ENCODE results near the gene SLC22A23. TPM values are rescaled to one million over a fixed set of nuclear protein-coding genes. Genes with fewer than 3 reads are reported as not detected.

The SLC22A23 gene
- total RNA-seq, 2 experiments from 2014 or later, result 0.90 to 1.0 TPM

DNA sequence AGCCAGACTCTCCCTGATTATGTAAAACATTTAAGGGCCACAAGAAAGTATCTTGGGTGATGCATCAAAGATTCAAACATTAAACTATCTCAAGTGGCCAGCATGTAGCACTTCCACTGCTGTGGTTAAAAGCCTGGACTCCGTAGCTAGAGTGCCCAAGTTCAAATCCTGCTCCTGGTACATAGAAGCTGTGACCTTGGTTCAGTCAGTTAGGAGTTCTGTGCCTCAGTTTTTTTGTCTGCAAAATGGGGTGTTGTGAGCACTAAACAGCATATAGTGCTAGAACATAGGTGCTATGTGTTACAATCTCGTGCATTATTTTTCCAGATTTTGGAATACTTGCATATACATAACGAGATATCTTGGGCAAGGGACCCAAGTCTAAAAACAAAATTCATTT lies 129.4 kb downstream of the SLC22A23 start:
- intact Hi-C loops (cut with micrococcal nuclease), result no loop called here
- Mint-ChIP-seq H3K9me3 (no peaks in the 10 kb centered on the region), H3K4me3 (no peak overlapping the region), H3K27ac (no peak overlapping the region), H3K36me3 (no peaks in the 10 kb centered on the region), H3K4me1 (ENCODE audit: low read depth) (peaks cover 16% of the 10 kb centered on the region), H3K27me3 (peaks cover 2% of the 10 kb centered on the region)
- CTCF ChIA-PET, result no interaction called here
- POLR2A ChIA-PET, result no interaction called here
- no peak for DNase-seq

DNA sequence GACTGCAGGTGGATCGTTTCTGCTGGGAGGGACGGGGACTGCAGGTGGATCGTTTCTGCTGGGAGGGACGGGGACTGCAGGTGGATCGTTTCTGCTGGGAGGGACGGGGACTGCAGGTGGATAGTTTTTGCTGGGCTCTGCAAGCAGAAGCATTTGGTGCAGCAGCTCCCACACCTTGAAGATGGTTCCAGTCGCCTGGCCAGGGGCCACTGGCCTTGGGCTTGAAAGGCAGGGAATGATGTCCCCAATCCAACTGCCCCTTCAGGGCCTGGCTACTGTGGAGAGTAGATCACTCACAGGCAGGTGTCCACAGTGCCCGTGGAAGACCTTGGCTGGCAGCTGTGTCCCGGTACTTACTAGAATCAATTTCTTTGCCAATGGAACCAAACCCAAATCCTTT lies 129.9 kb downstream of the SLC22A23 start:
- POLR2A ChIA-PET, result no interaction called here
- peaks cover 2% of the 10 kb centered on the region for H3K27me3 Mint-ChIP-seq
- no peaks in the 10 kb centered on the region for H3K9me3 Mint-ChIP-seq
- CTCF ChIA-PET, result no interaction called here
- no peaks in the 10 kb centered on the region for H3K36me3 Mint-ChIP-seq
- H3K4me1 Mint-ChIP-seq (ENCODE audit: low read depth), result peaks cover 16% of the 10 kb centered on the region
- H3K4me3 Mint-ChIP-seq, result no peak overlapping the region
- no peak for DNase-seq
- intact Hi-C loops (cut with micrococcal nuclease), result no loop called here
- H3K27ac Mint-ChIP-seq, result no peak overlapping the region

DNA sequence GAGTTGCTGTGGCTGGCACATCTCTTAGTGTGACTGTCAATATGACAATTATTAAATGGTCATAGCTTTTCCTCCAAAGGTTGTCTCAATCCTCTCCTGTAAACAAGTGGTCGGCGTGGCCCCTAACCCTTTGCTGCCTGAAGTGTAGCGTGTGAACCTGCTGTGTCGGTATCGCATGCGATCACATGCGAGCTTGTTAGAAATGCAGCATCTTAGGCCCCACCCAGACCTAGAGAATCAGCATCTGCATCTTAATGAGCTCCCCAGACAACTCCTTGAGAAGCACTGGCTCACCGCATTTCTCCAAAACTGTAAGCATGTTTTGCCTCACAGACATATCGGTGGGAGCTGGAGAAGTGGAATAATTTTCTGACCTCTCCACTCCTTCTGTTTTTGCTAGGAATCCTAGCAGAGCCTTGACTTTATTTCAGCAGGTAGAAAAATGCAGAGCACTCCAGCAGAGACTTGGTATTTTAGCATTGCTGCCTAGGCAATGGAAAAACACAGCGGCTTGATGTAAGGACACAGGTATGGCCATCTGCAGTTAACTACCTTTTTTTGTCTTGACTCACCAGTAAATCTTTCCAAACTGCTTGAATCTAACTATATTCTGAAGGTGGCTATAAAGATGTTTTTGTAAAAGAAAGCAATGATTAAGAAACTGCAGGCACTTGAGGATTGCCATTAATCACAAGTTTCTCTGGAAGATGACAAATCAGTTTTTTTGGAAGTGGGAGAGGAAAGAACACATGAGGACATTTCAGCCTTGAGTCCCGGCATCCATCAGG lies 130.5 kb downstream of the SLC22A23 start:
- peaks cover 15% of the 10 kb centered on the region for H3K4me1 Mint-ChIP-seq (ENCODE audit: low read depth)
- ChIA-PET CTCF (no interaction called here), POLR2A (interaction anchor here (0.5 kb wide), 1 partner anchor 738 kb away, joined by 3 read pairs; no protein-coding TSS in a partner anchor)
- peaks cover 2% of the 10 kb centered on the region for H3K27me3 Mint-ChIP-seq
- no peak for DNase-seq
- intact Hi-C loops (cut with micrococcal nuclease), result no loop called here
- H3K4me3 Mint-ChIP-seq, result no peak overlapping the region
- H3K36me3 Mint-ChIP-seq, result no peaks in the 10 kb centered on the region
- H3K9me3 Mint-ChIP-seq, result no peaks in the 10 kb centered on the region
- no peak overlapping the region for H3K27ac Mint-ChIP-seq

DNA sequence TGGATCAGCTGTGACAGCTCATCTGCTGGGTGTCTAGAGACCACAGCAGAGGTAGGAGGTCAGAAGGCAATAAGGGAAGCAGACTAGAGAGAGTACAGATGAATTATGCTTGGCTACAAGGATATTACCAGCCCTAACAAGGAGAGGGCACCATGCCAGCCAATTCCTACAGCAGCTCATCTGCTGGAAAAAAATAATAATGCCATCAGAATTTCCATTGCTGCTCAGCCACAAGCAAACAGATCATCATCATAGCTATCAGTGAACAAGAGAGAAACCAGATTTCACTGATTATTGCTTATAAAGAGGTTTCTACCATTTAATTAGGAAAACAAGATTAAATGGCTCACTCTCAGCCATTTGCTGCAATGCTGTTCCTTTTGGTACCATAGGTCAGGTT lies 131.6 kb downstream of the SLC22A23 start:
- intact Hi-C loops (cut with micrococcal nuclease), result no loop called here
- H3K9me3 Mint-ChIP-seq, result no peaks in the 10 kb centered on the region
- no peaks in the 10 kb centered on the region for H3K36me3 Mint-ChIP-seq
- POLR2A ChIA-PET, result no interaction called here
- peaks cover 2% of the 10 kb centered on the region for H3K27me3 Mint-ChIP-seq
- H3K27ac Mint-ChIP-seq, result no peak overlapping the region
- H3K4me3 Mint-ChIP-seq, result no peak overlapping the region
- peaks cover 12% of the 10 kb centered on the region for H3K4me1 Mint-ChIP-seq (ENCODE audit: low read depth)
- no peak for DNase-seq
- CTCF ChIA-PET, result interaction anchor here (0.7 kb wide), 1 partner anchor 11 kb away, joined by 3 read pairs; no protein-coding TSS in a partner anchor

DNA sequence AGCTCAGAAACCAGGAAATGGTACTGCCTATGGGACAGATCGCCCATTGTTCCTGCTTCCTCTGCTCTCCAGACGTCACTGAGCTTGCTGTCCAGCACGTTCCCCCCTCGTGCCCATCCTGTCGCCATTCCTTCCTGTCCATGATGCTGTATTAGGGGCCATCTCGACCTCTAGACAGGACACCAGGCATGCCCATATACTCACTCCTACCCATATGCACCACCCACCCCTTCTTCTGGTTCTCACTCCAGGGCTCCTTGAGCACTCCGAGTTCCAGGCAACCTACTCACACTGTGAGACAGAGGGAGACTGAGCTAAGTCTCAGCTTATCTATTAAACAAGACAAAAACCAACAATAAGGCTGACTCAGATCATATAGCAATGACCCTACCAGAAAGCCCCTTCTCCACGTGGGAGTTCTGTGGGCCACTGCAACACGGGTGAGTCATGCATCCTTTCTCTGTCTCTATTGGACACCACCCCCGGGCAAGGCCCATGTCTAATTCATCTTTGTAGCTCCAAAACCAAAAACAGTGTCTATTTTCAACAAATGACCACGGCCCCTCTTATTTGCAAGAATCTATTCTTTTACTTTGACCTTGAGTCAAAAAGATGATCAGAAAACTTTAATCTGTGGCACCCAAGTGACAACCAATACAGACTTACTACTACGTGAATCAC lies 132.4 kb downstream of the SLC22A23 start:
- Mint-ChIP-seq H3K27me3 (peaks cover 2% of the 10 kb centered on the region), H3K36me3 (no peaks in the 10 kb centered on the region), H3K4me1 (ENCODE audit: low read depth) (peaks cover 12% of the 10 kb centered on the region), H3K4me3 (no peak overlapping the region), H3K9me3 (no peaks in the 10 kb centered on the region), H3K27ac (no peak overlapping the region)
- CTCF ChIA-PET, result interaction anchor here (0.8 kb wide), 1 partner anchor 129 kb away, joined by 3 read pairs; no protein-coding TSS in a partner anchor
- intact Hi-C loops (cut with micrococcal nuclease), result no loop called here
- POLR2A ChIA-PET, result no interaction called here
- DNase-seq, result peak; percentile 68

DNA sequence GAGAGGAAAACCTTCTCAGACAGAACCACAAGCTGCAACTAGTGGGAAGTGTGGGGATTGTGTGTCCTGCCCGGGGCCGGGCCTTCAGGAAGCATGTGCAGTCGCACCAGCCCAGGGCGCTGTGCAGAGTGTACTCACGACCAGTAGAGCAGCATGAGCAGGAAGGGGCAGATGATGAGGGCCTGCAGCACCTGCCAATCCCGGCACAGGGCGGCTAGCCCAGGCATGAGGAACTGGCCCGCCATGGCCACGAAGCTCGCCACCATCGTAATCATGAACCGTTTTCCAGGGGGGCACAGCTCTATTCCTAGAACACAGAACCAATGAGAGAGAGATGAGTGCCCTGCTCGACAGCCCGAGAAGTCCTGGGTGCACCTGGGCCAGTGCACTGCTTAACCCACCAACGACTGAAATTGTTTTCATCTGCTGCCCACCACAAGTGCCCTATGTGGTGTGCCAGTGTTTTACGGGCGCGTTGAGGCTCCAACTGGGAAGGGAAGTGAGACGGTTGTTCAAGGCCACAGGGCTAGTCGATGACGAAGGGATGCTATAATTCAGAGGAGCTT lies 133.1 kb downstream of the SLC22A23 start:
- DNase-seq, result no peak
- ChIA-PET CTCF (interaction anchor here (0.8 kb wide), 1 partner anchor 130 kb away, joined by 3 read pairs; no protein-coding TSS in a partner anchor), POLR2A (no interaction called here)
- Mint-ChIP-seq H3K9me3 (no peaks in the 10 kb centered on the region), H3K27me3 (peaks cover 2% of the 10 kb centered on the region), H3K27ac (no peak overlapping the region), H3K4me1 (ENCODE audit: low read depth) (peaks cover 17% of the 10 kb centered on the region), H3K36me3 (no peaks in the 10 kb centered on the region), H3K4me3 (no peak overlapping the region)
- intact Hi-C loops (cut with micrococcal nuclease), result no loop called here

DNA sequence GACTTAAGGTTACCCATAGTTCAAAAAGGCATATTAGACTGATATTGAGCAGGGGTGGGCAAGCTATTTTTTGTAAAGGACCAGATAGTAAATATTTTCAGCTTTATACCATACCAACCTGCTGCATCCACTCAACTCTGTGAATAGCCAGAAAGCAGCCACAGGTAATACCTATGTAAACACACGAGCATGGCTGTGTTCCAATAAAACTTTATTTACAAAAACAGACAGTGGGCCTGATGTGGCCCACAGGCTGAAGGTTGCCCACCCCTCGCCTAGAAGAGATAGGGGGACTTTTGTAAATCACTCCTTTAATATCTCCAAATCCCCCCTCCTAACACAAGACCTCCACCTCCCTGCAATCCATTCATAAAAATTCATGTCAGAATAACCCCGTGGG lies 133.7 kb downstream of the SLC22A23 start:
- CTCF ChIA-PET, result no interaction called here
- POLR2A ChIA-PET, result no interaction called here
- H3K27ac Mint-ChIP-seq, result no peak overlapping the region

DNA sequence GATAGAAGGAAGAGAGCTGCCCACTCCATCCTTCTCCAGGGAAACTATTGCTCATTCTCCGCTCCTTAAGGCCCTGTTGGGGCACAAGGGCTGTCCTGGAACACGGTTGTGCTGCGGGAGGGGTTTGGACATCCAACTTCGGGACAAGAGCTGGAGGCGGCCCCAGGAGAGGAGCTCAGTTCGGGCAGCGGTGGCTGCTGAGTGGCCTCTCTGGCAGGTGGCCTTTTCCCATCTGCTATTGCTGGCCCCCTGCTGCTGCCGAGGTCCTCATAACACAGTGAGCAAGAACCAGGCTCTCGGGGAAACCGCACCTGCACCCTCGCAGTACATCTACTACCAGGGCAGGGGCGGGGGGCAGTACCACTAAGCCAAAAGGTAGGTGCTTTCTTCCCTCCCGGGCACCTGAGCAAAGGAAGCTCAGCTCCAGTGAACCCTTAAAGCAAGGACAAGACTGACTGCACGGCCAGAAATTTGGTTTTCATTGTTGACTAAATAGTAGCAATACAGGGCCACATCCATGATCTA lies 134.4 kb downstream of the SLC22A23 start:
- Mint-ChIP-seq H3K27me3 (no peaks in the 10 kb centered on the region), H3K9me3 (no peaks in the 10 kb centered on the region), H3K27ac (no peak overlapping the region), H3K4me1 (ENCODE audit: low read depth) (peaks cover 30% of the 10 kb centered on the region), H3K36me3 (no peaks in the 10 kb centered on the region), H3K4me3 (no peak overlapping the region)
- ChIA-PET POLR2A (no interaction called here), CTCF (no interaction called here)
- intact Hi-C loops (cut with micrococcal nuclease), result no loop called here
- DNase-seq, result no peak

More for the DNA sequence above, 133.7 kb downstream of the SLC22A23 start:
- no peaks in the 10 kb centered on the region for H3K36me3 Mint-ChIP-seq
- H3K4me3 Mint-ChIP-seq, result no peak overlapping the region
- H3K4me1 Mint-ChIP-seq (ENCODE audit: low read depth), result peaks cover 24% of the 10 kb centered on the region
- H3K9me3 Mint-ChIP-seq, result no peaks in the 10 kb centered on the region
- peaks cover under 1% of the 10 kb centered on the region for H3K27me3 Mint-ChIP-seq
- intact Hi-C loops (cut with micrococcal nuclease), result no loop called here
- no peak for DNase-seq

DNA sequence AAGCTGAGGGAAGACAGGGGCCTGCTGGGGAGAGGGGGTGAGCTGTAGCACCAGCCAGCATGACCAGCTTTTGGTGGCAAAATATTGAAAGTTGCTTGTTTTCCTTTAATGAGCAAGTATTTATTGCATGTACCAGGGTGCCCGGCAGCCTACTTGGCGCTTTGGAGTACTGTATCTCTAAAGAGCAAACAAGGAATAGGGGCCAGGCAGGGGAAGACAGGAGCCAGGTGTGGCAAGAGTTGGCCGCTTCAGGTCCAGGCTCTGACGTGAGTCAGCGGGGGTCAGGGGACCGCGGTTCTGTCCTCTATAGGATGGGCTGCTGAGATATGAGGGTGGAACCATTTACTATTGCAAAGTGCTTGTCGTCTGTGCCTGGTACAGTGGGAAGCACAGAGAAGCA lies 135.0 kb downstream of the SLC22A23 start:
- intact Hi-C loops (cut with micrococcal nuclease), result no loop called here
- CTCF ChIA-PET, result no interaction called here

DNA sequence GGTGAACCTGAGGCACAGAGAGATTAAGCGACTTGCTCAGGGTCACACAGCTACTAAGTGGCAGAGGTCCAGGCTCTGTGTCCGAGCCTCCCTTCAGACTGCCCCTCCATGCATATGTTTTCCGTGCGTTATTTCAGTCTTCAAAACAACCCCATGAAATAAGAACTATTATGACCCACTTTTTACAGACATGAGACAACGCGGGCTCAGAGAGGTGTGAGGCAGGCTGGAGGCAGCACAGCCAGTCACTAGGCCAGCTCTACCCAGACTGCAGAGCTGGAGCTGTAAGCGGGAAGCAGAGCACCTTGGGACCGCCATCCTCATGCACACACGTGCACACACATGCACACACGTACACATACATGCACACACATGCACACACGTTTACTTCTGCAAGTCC lies 135.8 kb downstream of the SLC22A23 start:
- ChIA-PET POLR2A (no interaction called here), CTCF (no interaction called here)
- Mint-ChIP-seq H3K27ac (no peak overlapping the region), H3K36me3 (no peaks in the 10 kb centered on the region), H3K4me1 (ENCODE audit: low read depth) (peaks cover 30% of the 10 kb centered on the region), H3K9me3 (no peaks in the 10 kb centered on the region), H3K27me3 (peaks cover 4% of the 10 kb centered on the region), H3K4me3 (no peak overlapping the region)
- intact Hi-C loops (cut with micrococcal nuclease), result no loop called here
- DNase-seq, result no peak

More for the DNA sequence above, 135.0 kb downstream of the SLC22A23 start:
- Mint-ChIP-seq H3K27me3 (peaks cover 2% of the 10 kb centered on the region), H3K4me3 (no peak overlapping the region), H3K36me3 (no peaks in the 10 kb centered on the region), H3K27ac (no peak overlapping the region), H3K4me1 (ENCODE audit: low read depth) (peaks cover 30% of the 10 kb centered on the region), H3K9me3 (no peaks in the 10 kb centered on the region)
- POLR2A ChIA-PET, result no interaction called here
- no peak for DNase-seq

DNA sequence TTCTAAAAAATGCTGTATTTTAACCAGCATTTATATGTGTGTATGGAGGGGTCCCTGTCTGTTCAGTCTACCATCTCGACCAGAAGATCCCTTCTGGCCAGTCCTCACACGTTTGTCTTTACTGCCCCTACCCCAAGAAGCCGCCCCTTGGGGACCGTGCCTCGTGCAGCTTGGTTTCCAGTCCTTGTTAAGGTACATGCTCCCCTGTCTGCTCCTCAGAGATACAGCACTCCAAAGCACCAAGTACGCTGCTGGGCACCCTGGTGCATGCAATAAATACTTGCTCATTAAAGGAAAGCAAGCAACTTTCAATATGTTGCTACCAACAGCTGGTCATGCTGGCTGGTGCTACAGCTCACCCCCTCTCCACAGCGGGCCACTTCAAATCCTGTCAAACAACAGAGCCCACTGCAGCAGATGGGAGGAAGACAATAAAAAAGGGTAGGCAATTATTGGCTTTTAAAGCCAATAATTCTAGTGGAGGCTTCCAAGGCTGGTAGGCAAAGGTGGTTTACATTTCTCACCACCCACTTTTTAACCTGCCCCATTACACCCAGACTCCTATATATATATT lies 136.5 kb downstream of the SLC22A23 start:
- no peak overlapping the region for H3K4me3 Mint-ChIP-seq

DNA sequence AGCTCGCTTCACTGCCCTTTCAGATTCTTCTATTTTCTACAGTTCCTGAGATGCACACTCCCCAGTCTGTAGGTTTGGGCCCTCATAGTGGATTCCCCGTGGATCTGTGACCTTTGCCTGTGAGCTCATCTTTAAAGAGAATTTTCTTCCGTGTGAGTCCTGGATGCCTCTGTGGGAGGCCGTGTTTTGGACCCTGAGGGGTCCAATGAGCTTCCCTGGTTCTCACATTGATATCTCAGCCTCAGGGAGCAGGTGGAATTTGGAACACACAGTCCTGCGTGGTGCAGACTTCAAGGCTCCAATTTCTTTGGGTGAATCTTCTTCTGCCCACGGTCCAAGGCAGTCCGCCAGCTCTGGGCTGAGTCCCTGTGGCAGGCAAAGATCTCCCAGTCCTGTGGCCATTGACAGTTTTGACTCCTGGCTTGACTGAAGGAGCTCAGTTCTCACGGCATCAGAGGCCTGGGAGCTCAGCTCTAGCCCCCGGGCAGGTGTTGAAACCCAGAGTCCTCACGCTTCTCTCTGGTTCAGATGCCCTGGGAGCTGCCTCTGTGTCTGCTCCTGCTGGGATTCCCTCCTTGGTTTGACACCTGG lies 137.1 kb downstream of the SLC22A23 start:
- no peaks in the 10 kb centered on the region for H3K9me3 Mint-ChIP-seq
- no peak overlapping the region for H3K27ac Mint-ChIP-seq
- ChIA-PET POLR2A (no interaction called here), CTCF (no interaction called here)
- no peak overlapping the region for H3K4me3 Mint-ChIP-seq
- H3K36me3 Mint-ChIP-seq, result no peaks in the 10 kb centered on the region
- intact Hi-C loops (cut with micrococcal nuclease), result no loop called here
- no peak for DNase-seq
- H3K4me1 Mint-ChIP-seq (ENCODE audit: low read depth), result peaks cover 27% of the 10 kb centered on the region
- H3K27me3 Mint-ChIP-seq, result peaks cover 4% of the 10 kb centered on the region

More for the DNA sequence above, 136.5 kb downstream of the SLC22A23 start:
- no peaks in the 10 kb centered on the region for H3K36me3 Mint-ChIP-seq
- intact Hi-C loops (cut with micrococcal nuclease), result no loop called here
- H3K9me3 Mint-ChIP-seq, result no peaks in the 10 kb centered on the region
- H3K27me3 Mint-ChIP-seq, result peaks cover 4% of the 10 kb centered on the region
- ChIA-PET POLR2A (no interaction called here), CTCF (no interaction called here)
- H3K4me1 Mint-ChIP-seq (ENCODE audit: low read depth), result peaks cover 30% of the 10 kb centered on the region
- no peak for DNase-seq
- no peak overlapping the region for H3K27ac Mint-ChIP-seq

All from activated CD4-positive, alpha-beta memory T cell treated with anti-CD3 and anti-CD28 coated beads for 36 hours (primary cell).